HG03025 (cell line): ENCODE measurements around the gene DIAPH1.

Source experiments
- ATAC-seq: cut with Tn5 transposase; IDR thresholded peaks from one replicate; pipeline ENCODE4 v1.9.1; 2021; ENCODE audit warnings: mild to moderate bottlenecking, moderate library complexity; ENCODE audit not compliant: unreplicated experiment, low FRiP score

DIAPH1 gene

GRCh38 chr5:141524604-141525597 is 93.9 kb downstream of the DIAPH1 start:
- peak; percentile 57 for ATAC-seq

GRCh38 chr5:141523991-141524390 is 94.8 kb downstream of the DIAPH1 start:
- ATAC-seq = no peak

GRCh38 chr5:141522301-141522700 is 96.5 kb downstream of the DIAPH1 start:
- no peak for ATAC-seq

- ATAC-seq = no peak
These were observed 97.5 kb downstream of the DIAPH1 start for GRCh38 chr5:141521244-141521781.

GRCh38 chr5:141519605-141520565 is 98.9 kb downstream of the DIAPH1 start:
- no peak for ATAC-seq

GRCh38 chr5:141518618-141519015 is 100.2 kb downstream of the DIAPH1 start:
- ATAC-seq = no peak

- no peak for ATAC-seq
These were observed 100.8 kb downstream of the DIAPH1 start for GRCh38 chr5:141517880-141518617.

- ATAC-seq = no peak
These were observed 101.5 kb downstream of the DIAPH1 start for GRCh38 chr5:141517312-141517711.

GRCh38 chr5:141516672-141517025 is 102.2 kb downstream of the DIAPH1 start:
- no peak for ATAC-seq

GRCh38 chr5:141515946-141516671 is 102.7 kb downstream of the DIAPH1 start:
- ATAC-seq = no peak

- no peak for ATAC-seq
These were observed 103.7 kb downstream of the DIAPH1 start for GRCh38 chr5:141515141-141515540.

GRCh38 chr5:141514330-141515133 is 104.3 kb downstream of the DIAPH1 start:
- ATAC-seq = peak; percentile 1

- ATAC-seq = peak; percentile 50
These were observed 105.0 kb downstream of the DIAPH1 start for GRCh38 chr5:141513627-141514329.

- no peak for ATAC-seq
These were observed 105.7 kb downstream of the DIAPH1 start for GRCh38 chr5:141512911-141513626.

GRCh38 chr5:141512390-141512910 is 106.3 kb downstream of the DIAPH1 start:
- no peak for ATAC-seq

- no peak for ATAC-seq
These were observed 107.0 kb downstream of the DIAPH1 start for GRCh38 chr5:141511771-141512325.
